GM12872 (cell line): ENCODE measurements around the gene SLC2A11.

Experiments used
- CTCF ChIP-seq: IDR thresholded peaks from 3 replicates; pipeline ENCODE4 v1.5.1; 2011; ENCODE audit warnings: low read depth, mild to moderate bottlenecking, low read length, moderate library complexity; ENCODE audit not compliant: insufficient read depth

The SLC2A11 gene

GRCh38 chr22:23844739-23845202, 12.9 kb upstream of the SLC2A11 start:
- no peak for TF ChIP-seq CTCF

DNA sequence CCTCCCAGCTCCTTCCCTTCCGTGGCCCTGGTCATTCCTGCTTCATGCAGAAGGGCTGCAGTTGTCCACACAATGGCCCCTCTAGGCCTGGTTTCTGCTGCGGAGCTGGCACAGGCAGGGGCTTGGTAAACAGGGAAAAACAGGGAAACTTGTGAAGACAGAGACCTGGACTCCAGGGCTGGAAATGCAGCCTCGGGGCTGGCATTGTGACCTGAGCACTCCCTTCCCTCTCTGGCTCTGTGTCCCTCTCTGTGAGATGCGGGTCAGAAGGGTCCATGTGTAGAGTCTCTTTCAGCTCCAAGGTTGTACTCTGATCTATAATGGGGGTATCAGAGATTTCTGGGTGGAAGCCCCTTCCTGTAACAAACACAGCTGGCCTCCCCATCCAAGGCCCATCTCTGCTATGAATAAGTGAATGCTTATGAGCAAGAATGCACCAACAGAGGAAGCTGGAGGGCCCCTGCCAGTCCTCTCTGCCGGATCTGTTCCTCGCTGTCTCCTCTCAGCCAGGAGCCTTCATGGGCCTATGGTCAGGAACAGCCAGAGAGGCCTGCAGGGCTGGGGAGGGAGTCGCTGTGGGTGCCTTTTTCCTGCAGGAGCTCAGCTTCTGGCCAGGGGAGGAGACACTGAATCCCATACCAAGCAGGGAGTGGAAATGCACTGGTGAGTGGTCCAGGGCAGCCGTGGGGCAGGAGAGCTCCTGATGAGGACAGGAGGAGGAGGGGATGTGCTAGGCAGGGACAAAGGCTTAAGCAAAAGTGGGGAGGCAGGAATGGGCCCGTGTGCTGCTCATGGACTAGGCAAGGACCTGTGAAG, 12.2 kb upstream of the SLC2A11 start:
- TF ChIP-seq CTCF: no peak

- TF ChIP-seq CTCF: no peak
Measured at GRCh38 chr22:23846081-23846469, 11.6 kb upstream of the SLC2A11 start.

DNA sequence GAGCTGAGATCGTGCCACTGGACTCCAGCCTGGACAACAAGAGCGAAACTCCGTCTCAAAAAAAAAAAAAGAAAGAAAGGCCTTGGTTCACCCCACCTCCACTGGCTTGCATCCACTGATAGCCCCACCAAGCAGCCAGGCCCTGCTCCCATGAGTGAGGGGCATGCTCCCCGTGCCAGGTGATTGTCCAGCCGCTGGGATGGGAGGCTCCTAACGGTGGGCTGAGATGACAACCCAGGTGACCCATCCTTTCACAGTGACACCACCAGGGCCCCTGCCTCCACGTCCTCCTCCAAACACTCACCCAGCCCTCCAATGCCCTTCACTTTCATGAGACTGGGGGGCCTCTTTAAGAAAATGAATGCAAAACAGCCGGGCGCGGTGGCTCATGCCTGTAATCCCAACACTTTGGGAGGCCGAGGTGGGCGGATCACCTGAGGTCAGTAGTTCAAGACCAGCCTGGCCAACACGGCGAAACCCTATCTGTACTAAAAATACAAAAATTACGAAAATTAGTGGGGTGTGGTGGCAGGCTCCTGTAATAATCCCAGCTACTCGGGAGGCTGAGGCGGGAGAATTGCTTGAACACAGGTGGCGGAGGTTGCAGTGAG, 10.3 kb upstream of the SLC2A11 start:
- no peak for TF ChIP-seq CTCF

DNA sequence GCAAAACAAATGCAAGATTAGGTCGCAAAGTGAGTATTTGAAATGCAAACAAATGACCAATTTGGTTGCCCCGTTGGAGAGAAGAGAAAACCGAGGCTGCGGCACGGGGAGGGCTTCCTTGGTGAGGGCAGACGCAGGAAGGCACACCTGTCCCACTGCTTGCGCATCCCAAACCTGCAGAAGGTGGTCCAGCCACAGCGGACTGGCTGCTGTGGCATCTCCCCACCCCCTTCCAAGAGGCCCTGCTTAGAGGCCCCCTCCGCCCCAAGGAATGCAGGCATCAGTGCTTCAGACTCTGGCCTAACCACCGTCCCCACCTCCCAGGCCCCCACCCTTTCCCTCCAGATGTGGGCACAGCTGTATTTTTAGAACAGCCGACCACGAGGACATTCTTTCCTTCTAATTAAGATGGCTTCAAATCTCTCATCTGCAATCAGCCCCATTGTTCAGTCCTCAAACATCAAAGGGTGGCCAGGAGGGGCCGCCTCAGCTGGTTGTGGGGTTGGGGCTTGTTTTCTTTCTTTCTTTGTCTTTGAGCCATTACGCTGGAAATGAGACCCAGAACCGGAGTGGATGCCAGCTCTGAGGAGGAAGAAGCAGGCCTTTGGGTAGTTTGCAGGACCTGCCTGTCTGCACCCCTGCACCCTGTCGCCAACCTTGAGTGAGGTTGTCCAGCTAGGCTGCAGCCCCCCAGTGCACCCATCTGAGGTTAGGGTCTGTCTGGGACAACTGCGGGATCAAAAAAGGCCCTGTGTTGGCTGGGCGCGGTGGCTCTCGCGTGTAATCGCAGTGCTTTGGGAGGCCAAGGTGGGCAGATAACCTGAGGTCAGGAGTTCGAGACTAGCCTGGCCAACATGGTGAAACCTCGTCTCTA, 9.4 kb upstream of the SLC2A11 start:
- TF ChIP-seq CTCF: no peak

GRCh38 chr22:23849009-23850006, 8.4 kb upstream of the SLC2A11 start:
- TF ChIP-seq CTCF: peak; percentile 88
